HEK293 (cell line): Measurements from ENCODE around the gene MUS81.
A peak's percentile ranks its signal among the peaks of the same experiment; 100 is the strongest.

Experiments used
- ELK4 ChIP-seq: IDR thresholded peaks from 2 replicates; pipeline ENCODE4 v1.6.1; 2011; ENCODE audit warnings: mild to moderate bottlenecking, low read depth, low read length, borderline replicate concordance
- PRDM10 ChIP-seq: fragments of 450-650 bp; formaldehyde crosslinking; IDR thresholded peaks from 2 replicates; pipeline ENCODE4 v1.5.1; 2016; ENCODE audit warnings: missing biosample characterization, missing genetic modification characterization
- SETDB1 ChIP-seq: IDR thresholded peaks from one replicate; pipeline ENCODE4 v1.6.1; 2017; ENCODE audit warnings: mild to moderate bottlenecking, low read length, moderate library complexity, mixed read lengths; ENCODE audit not compliant: insufficient read length
- ZBTB48 ChIP-seq: fragments of 450-650 bp; formaldehyde crosslinking; IDR thresholded peaks from 2 replicates; pipeline ENCODE4 v1.5.1; 2016; ENCODE audit warnings: missing biosample characterization, missing genetic modification characterization
- ZFP3 ChIP-seq: fragments of 450-650 bp; formaldehyde crosslinking; IDR thresholded peaks from 2 replicates; pipeline ENCODE4 v1.5.1; 2016; ENCODE audit warnings: low read depth, missing biosample characterization, missing genetic modification characterization
- ZFP69B ChIP-seq: fragments of 450-650 bp; formaldehyde crosslinking; IDR thresholded peaks from 2 replicates; pipeline ENCODE4 v1.5.1; 2016; ENCODE audit warnings: missing biosample characterization, missing genetic modification characterization
- ZNF148 ChIP-seq: fragments of 450-650 bp; formaldehyde crosslinking; IDR thresholded peaks from 2 replicates; pipeline ENCODE4 v1.5.0; 2017; ENCODE audit warnings: missing biosample characterization, missing genetic modification characterization, borderline replicate concordance
- ZNF155 ChIP-seq: fragments of 450-650 bp; formaldehyde crosslinking; IDR thresholded peaks from 2 replicates; pipeline ENCODE4 v1.5.1; 2016; ENCODE audit warnings: missing biosample characterization, missing genetic modification characterization
- ZNF175 ChIP-seq: fragments of 450-650 bp; formaldehyde crosslinking; IDR thresholded peaks from 2 replicates; pipeline ENCODE4 v1.5.1; 2016; ENCODE audit warnings: missing biosample characterization, missing genetic modification characterization
- ZNF211 ChIP-seq: fragments of 450-650 bp; formaldehyde crosslinking; IDR thresholded peaks from 2 replicates; pipeline ENCODE4 v1.5.1; 2016; ENCODE audit warnings: low read depth, missing biosample characterization, missing genetic modification characterization
- ZNF223 ChIP-seq: fragments of 450-650 bp; formaldehyde crosslinking; IDR thresholded peaks from 2 replicates; pipeline ENCODE4 v1.5.1; 2016; ENCODE audit warnings: missing biosample characterization, missing genetic modification characterization
- ZNF350 ChIP-seq: fragments of 450-650 bp; formaldehyde crosslinking; IDR thresholded peaks from 2 replicates; pipeline ENCODE4 v1.5.0; 2017; ENCODE audit warnings: missing biosample characterization, mild to moderate bottlenecking, missing genetic modification characterization
- ZNF449 ChIP-seq: fragments of 450-650 bp; formaldehyde crosslinking; IDR thresholded peaks from 2 replicates; pipeline ENCODE4 v1.5.1; 2017; ENCODE audit warnings: missing biosample characterization, mild to moderate bottlenecking, missing genetic modification characterization, moderate library complexity
- ZNF514 ChIP-seq: fragments of 450-650 bp; formaldehyde crosslinking; IDR thresholded peaks from 2 replicates; pipeline ENCODE4 v1.5.1; 2016; ENCODE audit warnings: missing biosample characterization, missing genetic modification characterization
- ZNF544 ChIP-seq: fragments of 450-650 bp; formaldehyde crosslinking; IDR thresholded peaks from 2 replicates; pipeline ENCODE4 v1.5.0; 2017; ENCODE audit warnings: missing biosample characterization, missing genetic modification characterization
- ZNF600 ChIP-seq: fragments of 450-650 bp; formaldehyde crosslinking; IDR thresholded peaks from 2 replicates; pipeline ENCODE4 v1.5.1; 2016; ENCODE audit warnings: missing biosample characterization, missing genetic modification characterization
- ZNF610 ChIP-seq: fragments of 450-650 bp; formaldehyde crosslinking; IDR thresholded peaks from 2 replicates; pipeline ENCODE4 v1.5.1; 2016; ENCODE audit warnings: missing biosample characterization, missing genetic modification characterization, borderline replicate concordance
- ZNF660 ChIP-seq: fragments of 450-650 bp; IDR thresholded peaks from 2 replicates; pipeline ENCODE4 v1.5.1; 2018; ENCODE audit warnings: missing biosample characterization, mild to moderate bottlenecking, missing genetic modification characterization
- ZNF664 ChIP-seq: fragments of 450-650 bp; formaldehyde crosslinking; IDR thresholded peaks from 2 replicates; pipeline ENCODE4 v1.5.1; 2016; ENCODE audit warnings: missing biosample characterization, missing genetic modification characterization
- TF ChIP-seq, protein P1 (sequence below): fragments of 450-650 bp; formaldehyde crosslinking; IDR thresholded peaks from 2 replicates; pipeline ENCODE4 v1.5.1; 2016; ENCODE audit warnings: missing biosample characterization, missing genetic modification characterization, low read depth
- TF ChIP-seq, protein P2 (sequence below): fragments of 450-650 bp; formaldehyde crosslinking; IDR thresholded peaks from 2 replicates; pipeline ENCODE4 v1.5.1; 2017; ENCODE audit warnings: missing biosample characterization, missing genetic modification characterization
- TF ChIP-seq, protein P3 (sequence below): sonication (generic); formaldehyde crosslinking; IDR thresholded peaks from 2 replicates; pipeline ENCODE4 v1.8.1; 2022; ENCODE audit warnings: mild to moderate bottlenecking, moderate library complexity, missing genetic modification reagents

Gene MUS81

DNA sequence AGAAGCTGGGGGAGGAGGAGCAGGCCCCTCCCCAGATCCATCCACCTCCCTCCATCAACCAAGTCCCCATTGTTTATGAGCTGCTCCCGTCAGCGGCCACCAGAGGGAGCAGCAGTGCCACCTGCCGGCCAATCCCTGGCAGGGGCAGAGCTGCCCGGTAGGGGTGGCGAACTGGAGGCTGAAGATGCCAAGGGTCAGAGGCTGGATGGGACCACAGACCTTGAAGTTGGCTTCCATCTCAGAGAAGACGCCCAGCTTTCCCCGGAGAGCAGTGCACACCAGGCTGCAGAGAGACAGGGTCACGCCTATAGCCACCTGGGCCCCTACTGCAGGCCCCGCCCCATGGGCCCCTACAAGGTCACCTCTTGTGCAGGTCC is 24.5 kb downstream of the MUS81 start (continued):
- TF ChIP-seq, protein P1, sequence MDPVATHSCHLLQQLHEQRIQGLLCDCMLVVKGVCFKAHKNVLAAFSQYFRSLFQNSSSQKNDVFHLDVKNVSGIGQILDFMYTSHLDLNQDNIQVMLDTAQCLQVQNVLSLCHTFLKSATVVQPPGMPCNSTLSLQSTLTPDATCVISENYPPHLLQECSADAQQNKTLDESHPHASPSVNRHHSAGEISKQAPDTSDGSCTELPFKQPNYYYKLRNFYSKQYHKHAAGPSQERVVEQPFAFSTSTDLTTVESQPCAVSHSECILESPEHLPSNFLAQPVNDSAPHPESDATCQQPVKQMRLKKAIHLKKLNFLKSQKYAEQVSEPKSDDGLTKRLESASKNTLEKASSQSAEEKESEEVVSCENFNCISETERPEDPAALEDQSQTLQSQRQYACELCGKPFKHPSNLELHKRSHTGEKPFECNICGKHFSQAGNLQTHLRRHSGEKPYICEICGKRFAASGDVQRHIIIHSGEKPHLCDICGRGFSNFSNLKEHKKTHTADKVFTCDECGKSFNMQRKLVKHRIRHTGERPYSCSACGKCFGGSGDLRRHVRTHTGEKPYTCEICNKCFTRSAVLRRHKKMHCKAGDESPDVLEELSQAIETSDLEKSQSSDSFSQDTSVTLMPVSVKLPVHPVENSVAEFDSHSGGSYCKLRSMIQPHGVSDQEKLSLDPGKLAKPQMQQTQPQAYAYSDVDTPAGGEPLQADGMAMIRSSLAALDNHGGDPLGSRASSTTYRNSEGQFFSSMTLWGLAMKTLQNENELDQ (tag by site-specific recombination): no peak
- TF ChIP-seq ZFP69B: no peak
- no peak for TF ChIP-seq ZNF148 (tag by site-specific recombination)
- TF ChIP-seq ZNF449 (tag by site-specific recombination): no peak
- TF ChIP-seq, protein P2, sequence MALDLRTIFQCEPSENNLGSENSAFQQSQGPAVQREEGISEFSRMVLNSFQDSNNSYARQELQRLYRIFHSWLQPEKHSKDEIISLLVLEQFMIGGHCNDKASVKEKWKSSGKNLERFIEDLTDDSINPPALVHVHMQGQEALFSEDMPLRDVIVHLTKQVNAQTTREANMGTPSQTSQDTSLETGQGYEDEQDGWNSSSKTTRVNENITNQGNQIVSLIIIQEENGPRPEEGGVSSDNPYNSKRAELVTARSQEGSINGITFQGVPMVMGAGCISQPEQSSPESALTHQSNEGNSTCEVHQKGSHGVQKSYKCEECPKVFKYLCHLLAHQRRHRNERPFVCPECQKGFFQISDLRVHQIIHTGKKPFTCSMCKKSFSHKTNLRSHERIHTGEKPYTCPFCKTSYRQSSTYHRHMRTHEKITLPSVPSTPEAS (tag by site-specific recombination): no peak
- no peak for TF ChIP-seq ZNF175
- 0 out of 2 replicates have a peak, but pooled peaks have one; percentile 15 for TF ChIP-seq ZBTB48 (tag by site-specific recombination)
- peak; percentile 55 for TF ChIP-seq PRDM10 (tag by site-specific recombination)
- TF ChIP-seq, protein P3, sequence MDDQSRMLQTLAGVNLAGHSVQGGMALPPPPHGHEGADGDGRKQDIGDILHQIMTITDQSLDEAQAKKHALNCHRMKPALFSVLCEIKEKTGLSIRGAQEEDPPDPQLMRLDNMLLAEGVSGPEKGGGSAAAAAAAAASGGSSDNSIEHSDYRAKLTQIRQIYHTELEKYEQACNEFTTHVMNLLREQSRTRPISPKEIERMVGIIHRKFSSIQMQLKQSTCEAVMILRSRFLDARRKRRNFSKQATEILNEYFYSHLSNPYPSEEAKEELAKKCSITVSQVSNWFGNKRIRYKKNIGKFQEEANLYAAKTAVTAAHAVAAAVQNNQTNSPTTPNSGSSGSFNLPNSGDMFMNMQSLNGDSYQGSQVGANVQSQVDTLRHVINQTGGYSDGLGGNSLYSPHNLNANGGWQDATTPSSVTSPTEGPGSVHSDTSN (CRISPR knock-in tag): no peak
- TF ChIP-seq ZNF211: no peak
- no peak for TF ChIP-seq ZNF544
- TF ChIP-seq ZNF664: no peak
- TF ChIP-seq ZNF610 (tag by site-specific recombination): no peak
- TF ChIP-seq ZNF600 (tag by site-specific recombination): no peak
- TF ChIP-seq ZNF514: no peak
- TF ChIP-seq ZNF660 (tag by site-specific recombination): 0 out of 2 replicates have a peak, but pooled peaks have one; percentile 28
- no peak for TF ChIP-seq ZNF155 (tag by site-specific recombination)
- no peak for TF ChIP-seq ZFP3 (tag by site-specific recombination)
- no peak for TF ChIP-seq SETDB1
- no peak for TF ChIP-seq ZNF223
- no peak for TF ChIP-seq ZNF350 (tag by site-specific recombination)
- no peak for TF ChIP-seq ELK4
